K562 treated with DMSO at 1 percent for 48 hours (cell line): Measurements from ENCODE around the gene P2RX5. TPM values are rescaled to one million over a fixed set of nuclear protein-coding genes. Genes with fewer than 3 reads are reported as not detected.

Source experiments
- total RNA-seq: library from RNA; unstranded; fragments of 300-600 nt; gene quantifications from 2 replicates; pipeline ENCODE4 v1.2.3, GENCODE V29; 2022; ENCODE audit warnings: low replicate concordance; ENCODE audit errors: extremely low read depth

P2RX5 gene
- not detected in 2 replicates for total RNA-seq

GRCh38 chr17:3695723-3696411 lies at the start of gene P2RX5:
P2RX5 (minus strand) TSS chr17:3696155; CDS start chr17:3696005, 150 bp downstream.

GRCh38 chr17:3723556-3724377 lies 27.8 kb upstream of the P2RX5 start, which contains the start of gene HASPIN:
HASPIN (plus strand) TSS chr17:3723903; CDS start chr17:3723936, 33 bp downstream.

GRCh38 chr17:3668279-3669084 lies 27.5 kb downstream of the P2RX5 start, which contains the start of the genes EMC6 and TAX1BP3:
EMC6 (plus strand) TSS chr17:3668812; CDS start chr17:3669147, 335 bp downstream.
TAX1BP3 (minus strand) TSS chr17:3668578; CDS start chr17:3668526, 52 bp downstream.

GRCh38 chr17:3636154-3636907 lies 59.6 kb downstream of the P2RX5 start, which contains the start of the genes CTNS and SHPK:
CTNS (plus strand) TSS chr17:3636760; CDS start chr17:3640207, 3,447 bp downstream.
SHPK (minus strand) TSS chr17:3636250; CDS start chr17:3636219, 31 bp downstream.

Other genes with a start within 250 kb of the P2RX5 start
- not detected in 2 replicates for gene SPATA22, start 224.3 kb downstream of the P2RX5 start, total RNA-seq
- gene ASPA, start 220.2 kb downstream of the P2RX5 start, total RNA-seq: not detected in 2 replicates
- not detected in 2 replicates for gene TRPV3, start 138.3 kb downstream of the P2RX5 start, total RNA-seq
- gene TRPV1, start 86.7 kb downstream of the P2RX5 start, total RNA-seq: not detected in 2 replicates
- gene SHPK, start 59.9 kb downstream of the P2RX5 start, total RNA-seq: not detected in 2 replicates
- gene CTNS, start 59.4 kb downstream of the P2RX5 start, total RNA-seq: not detected in 2 replicates
- gene TAX1BP3, start 27.6 kb downstream of the P2RX5 start, total RNA-seq: not detected in 2 replicates
- not detected in 2 replicates for gene EMC6, start 27.3 kb downstream of the P2RX5 start, total RNA-seq
- not detected in 2 replicates for gene HASPIN, start 27.7 kb upstream of the P2RX5 start, total RNA-seq
- not detected in 2 replicates for gene ITGAE, start 105.0 kb upstream of the P2RX5 start, total RNA-seq
- gene NCBP3, start 150.1 kb upstream of the P2RX5 start, total RNA-seq: not detected in 2 replicates
- not detected in 2 replicates for gene CAMKK1, start 196.9 kb upstream of the P2RX5 start, total RNA-seq
- gene P2RX1, start 220.3 kb upstream of the P2RX5 start, total RNA-seq: not detected in 2 replicates